Subcutaneous adipose tissue (tissue), 4 donors: ENCODE measurements around the gene ZBTB16. TPM values are rescaled to one million over a fixed set of nuclear protein-coding genes. Genes with fewer than 3 reads are reported as not detected.

Source experiments
- total RNA-seq, 4 donors: library from RNA; depleted of rRNA; stranded (reverse); fragments of >200 nt; gene quantifications; one replicate each; pipeline ENCODE4 v1.1.0, GENCODE V29; 2016
- TF ChIP-seq, protein P1 (sequence below): fragments of 450-650 bp; IDR thresholded peaks from one replicate; pipeline ENCODE4 v1.5.1; 2016; ENCODE audit warnings: low read depth, mild to moderate bottlenecking, control low read depth, antibody characterized with exemption, moderate library complexity

The ZBTB16 gene
- total RNA-seq, 4 donors from 2014 or later, result 167 to 446 (median 261) TPM

GRCh38 chr11:114290503-114291235 lies 231.2 kb downstream of the ZBTB16 start:
- TF ChIP-seq, protein P1, sequence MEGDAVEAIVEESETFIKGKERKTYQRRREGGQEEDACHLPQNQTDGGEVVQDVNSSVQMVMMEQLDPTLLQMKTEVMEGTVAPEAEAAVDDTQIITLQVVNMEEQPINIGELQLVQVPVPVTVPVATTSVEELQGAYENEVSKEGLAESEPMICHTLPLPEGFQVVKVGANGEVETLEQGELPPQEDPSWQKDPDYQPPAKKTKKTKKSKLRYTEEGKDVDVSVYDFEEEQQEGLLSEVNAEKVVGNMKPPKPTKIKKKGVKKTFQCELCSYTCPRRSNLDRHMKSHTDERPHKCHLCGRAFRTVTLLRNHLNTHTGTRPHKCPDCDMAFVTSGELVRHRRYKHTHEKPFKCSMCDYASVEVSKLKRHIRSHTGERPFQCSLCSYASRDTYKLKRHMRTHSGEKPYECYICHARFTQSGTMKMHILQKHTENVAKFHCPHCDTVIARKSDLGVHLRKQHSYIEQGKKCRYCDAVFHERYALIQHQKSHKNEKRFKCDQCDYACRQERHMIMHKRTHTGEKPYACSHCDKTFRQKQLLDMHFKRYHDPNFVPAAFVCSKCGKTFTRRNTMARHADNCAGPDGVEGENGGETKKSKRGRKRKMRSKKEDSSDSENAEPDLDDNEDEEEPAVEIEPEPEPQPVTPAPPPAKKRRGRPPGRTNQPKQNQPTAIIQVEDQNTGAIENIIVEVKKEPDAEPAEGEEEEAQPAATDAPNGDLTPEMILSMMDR, result no peak

GRCh38 chr11:114291381-114291780 lies 231.9 kb downstream of the ZBTB16 start:
- TF ChIP-seq, protein P1, result no peak

GRCh38 chr11:114291842-114292680 lies 232.6 kb downstream of the ZBTB16 start:
- TF ChIP-seq, protein P1, result no peak

- TF ChIP-seq, protein P1, result no peak
Measured at GRCh38 chr11:114293201-114293711, 233.7 kb downstream of the ZBTB16 start.

DNA sequence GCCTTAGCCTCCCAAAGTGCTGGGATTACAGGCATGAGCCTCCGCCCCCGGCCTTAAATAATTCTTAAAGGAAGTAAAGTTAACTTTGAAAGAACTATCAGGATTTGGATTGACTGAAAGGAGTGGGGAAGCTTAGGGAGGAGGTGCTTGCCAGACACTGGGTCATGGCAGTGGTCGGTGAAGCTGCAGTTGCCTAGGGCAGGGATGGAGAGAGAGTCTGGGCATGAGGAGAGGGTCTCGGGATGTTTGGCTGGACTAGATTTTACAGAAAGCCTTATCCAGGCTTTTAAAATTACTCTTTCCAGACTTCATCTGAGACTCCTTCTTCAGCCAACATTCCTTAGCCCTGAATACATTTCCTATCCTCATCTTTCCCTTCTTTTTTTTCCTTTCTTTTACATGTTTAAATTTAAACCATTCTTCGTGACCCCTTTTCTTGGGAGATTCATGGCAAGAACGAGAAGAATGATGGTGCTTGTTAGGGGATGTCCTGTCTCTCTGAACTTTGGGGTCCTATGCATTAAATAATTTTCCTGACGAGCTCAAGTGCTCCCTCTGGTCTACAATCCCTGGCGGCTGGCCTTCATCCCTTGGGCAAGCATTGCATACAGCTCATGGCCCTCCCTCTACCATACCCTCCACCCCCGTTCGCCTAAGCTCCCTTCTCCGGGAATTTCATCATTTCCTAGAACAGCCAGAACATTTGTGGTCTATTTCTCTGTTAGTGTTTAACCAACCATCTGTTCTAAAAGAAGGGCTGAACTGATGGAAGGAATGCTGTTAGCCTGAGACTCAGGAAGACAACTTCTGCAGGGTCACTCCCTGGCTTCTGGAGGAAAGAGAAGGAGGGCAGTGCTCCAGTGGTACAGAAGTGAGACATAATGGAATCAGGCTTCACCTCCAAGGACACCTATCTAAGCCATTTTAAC lies 236.4 kb downstream of the ZBTB16 start, which contains the start of gene NNMT:
Gene NNMT (plus strand): TSS at position 724 of the 929 bp plus-strand sequence. CDS start 158 bp downstream, at position 882.
- TF ChIP-seq, protein P1, result no peak

DNA sequence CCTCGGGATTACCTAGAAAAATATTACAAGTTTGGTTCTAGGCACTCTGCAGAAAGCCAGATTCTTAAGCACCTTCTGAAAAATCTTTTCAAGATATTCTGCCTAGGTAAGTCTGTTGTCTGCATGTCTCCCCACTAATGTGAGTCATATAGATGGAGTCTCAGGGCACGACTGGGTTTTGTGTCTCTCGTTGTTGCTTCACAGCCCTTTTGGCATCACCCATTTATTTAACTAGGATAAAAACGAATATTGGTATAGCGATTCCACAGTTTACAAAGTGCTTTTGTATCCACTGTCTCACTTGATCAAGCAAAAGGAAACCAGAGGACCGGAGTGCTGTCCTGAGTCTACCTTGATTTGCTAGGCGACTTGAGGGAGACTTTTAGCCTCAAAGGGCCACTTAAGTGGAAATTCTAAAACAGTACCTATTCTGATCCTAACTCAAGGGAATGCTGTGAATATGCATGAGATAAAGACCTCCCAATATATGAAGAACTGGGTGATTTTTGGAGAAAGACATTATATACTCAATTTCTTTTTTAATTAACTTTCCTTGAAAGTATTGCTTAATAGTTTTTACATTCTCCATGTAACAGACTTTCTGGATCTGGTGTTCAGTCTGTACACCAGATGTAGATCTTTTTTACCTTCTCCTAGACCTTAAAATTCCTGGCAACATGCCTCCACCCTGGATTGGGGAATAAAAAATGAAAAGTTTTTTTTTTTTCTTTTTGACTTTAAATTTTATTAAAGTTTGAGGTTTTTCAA lies 237.3 kb downstream of the ZBTB16 start:
- TF ChIP-seq, protein P1, result no peak
